22Rv1 (cell line): ENCODE results near the gene CALHM3.

Experiments used
- CTCF ChIP-seq: fragments of 450-650 bp; IDR thresholded peaks from 2 replicates; pipeline ENCODE4 v1.5.1; 2017; ENCODE audit warnings: mild to moderate bottlenecking
- ZFX ChIP-seq: fragments of 450-650 bp; IDR thresholded peaks from 2 replicates; pipeline ENCODE4 v1.6.1; 2017; ENCODE audit warnings: antibody characterized with exemption, borderline replicate concordance

- TF ChIP-seq CTCF, result no peak
- no peak for TF ChIP-seq ZFX
Measured at GRCh38 chr10:103474077-103474476, 5.0 kb downstream of the CALHM3 start.
